GM12878 (cell line): ENCODE results near the gene VPS13C. TPM values are rescaled to one million over a fixed set of nuclear protein-coding genes. Genes with fewer than 3 reads are reported as not detected.

Experiments
- ATAC-seq: fragments of 200-7000 bp; cut with Tn5 transposase; 3 replicates; pipeline ENCODE4 v1.9.1; 2020; ENCODE audit warnings: mild to moderate bottlenecking, moderate library complexity
- BruUV-seq: library from RNA; stranded (reverse); fragments of 400-500 nt; replicated peaks from 2 replicates; lab custom pipeline; 2021; lab: Mats Ljungman, UMichigan
- CTCF ChIA-PET: fragments of 300-600 bp; sonication (Branson Sonifier 250); formaldehyde crosslinking; extraction: SDS; loops from one replicate; lab custom pipeline; 2021; ENCODE audit warnings: inconsistent platforms; lab: Yijun Ruan, JAX
- POLR2A ChIA-PET: fragments of 350-600 bp; formaldehyde crosslinking; extraction: SDS; loops from one replicate; lab custom pipeline; 2021; ENCODE audit warnings: inconsistent platforms; lab: Charles Lee
- RAD21 ChIA-PET: fragments of 300-600 bp; sonication (Branson Sonifier 250); formaldehyde crosslinking; loops from one replicate; lab custom pipeline; 2023; ENCODE audit warnings: antibody characterized with exemption; ENCODE audit not compliant: unreplicated experiment; lab: Charles Lee
- SMC1A ChIA-PET: fragments of 300-600 bp; sonication (Branson Sonifier 250); formaldehyde crosslinking; loops from one replicate; lab custom pipeline; 2023; ENCODE audit not compliant: unreplicated experiment, uncharacterized antibody; lab: Charles Lee
- DNase-seq: peaks from one replicate; pipeline ENCODE4 v3.0.0-alpha.2; 2011; ENCODE audit warnings: low read depth, low spot score
- FAIRE-seq: peaks from 3 replicates; lab custom pipeline; 2011; peaks lifted over from hg19 to GRCh38; lab: Jason Lieb, UNC
- H2AFZ ChIP-seq: 2 replicates; pipeline ENCODE4 v1.6.0; 2011; ENCODE audit warnings: low read depth, low read length, control low read depth; ENCODE audit not compliant: control insufficient read depth
- H3K27ac ChIP-seq: 2 replicates; pipeline ENCODE4 v1.5.1; 2011; ENCODE audit warnings: control low read depth; ENCODE audit not compliant: control insufficient read depth, insufficient read depth
- H3K27me3 ChIP-seq, 2 experiments: replicated peaks in 1 of 2; 2 replicates each; pipeline versions ENCODE4 v1.6.0 to v1.6.1; 2011; ENCODE audit warnings: low read length in 1 of 2; ENCODE audit not compliant: control insufficient read depth in 2 of 2, insufficient read depth in 2 of 2
- H3K36me3 ChIP-seq, 2 experiments: 2 replicates each; pipeline ENCODE4 v1.5.1; 2011; ENCODE audit warnings: low read length in 1 of 2; ENCODE audit not compliant: control insufficient read depth in 2 of 2, insufficient read depth in 2 of 2
- H3K4me1 ChIP-seq: 2 replicates; pipeline ENCODE4 v1.6.1; 2011; ENCODE audit warnings: mild to moderate bottlenecking, low read length, moderate library complexity, mixed read lengths; ENCODE audit not compliant: control insufficient read depth, insufficient read depth
- H3K4me2 ChIP-seq: 2 replicates; pipeline ENCODE4 v1.6.0; 2011; ENCODE audit warnings: control low read depth; ENCODE audit not compliant: control insufficient read depth, insufficient read depth
- H3K4me3 ChIP-seq: fragments of 200-600 bp; sonication (generic); 2 replicates; pipeline ENCODE4 v1.5.1; 2016
- H3K79me2 ChIP-seq: 2 replicates; pipeline ENCODE4 v1.6.0; 2011; ENCODE audit warnings: low read length; ENCODE audit not compliant: control insufficient read depth, insufficient read depth
- H3K9ac ChIP-seq: 2 replicates; pipeline ENCODE4 v1.8.0; 2011; ENCODE audit warnings: low read length, control low read depth, mixed read lengths; ENCODE audit not compliant: control insufficient read depth, insufficient read depth
- H3K9me3 ChIP-seq: replicated peaks from 3 replicates; pipeline ENCODE4 v1.5.1; 2011; ENCODE audit warnings: mild to moderate bottlenecking, low read length; ENCODE audit not compliant: control insufficient read depth, insufficient read depth
- H4K20me1 ChIP-seq: 2 replicates; pipeline ENCODE4 v1.6.0; 2011; ENCODE audit not compliant: control insufficient read depth, insufficient read depth
- NFYB ChIP-seq: IDR thresholded peaks from 2 replicates; pipeline ENCODE4 v1.6.1; 2011; ENCODE audit warnings: low read depth, mild to moderate bottlenecking, low read length, improper control_type of control experiment, moderate library complexity; ENCODE audit not compliant: insufficient read depth
- WGBS: methylation state at CpG from one replicate; pipeline ENCODE4 v1.1.6; 2016; ENCODE audit warnings: low lambda C conversion rate; ENCODE audit not compliant: insufficient replicate concordance, insufficient coverage; ENCODE audit errors: missing lambda C conversion rate; 5-methylcytosine and 5-hydroxymethylcytosine counted together
- in situ Hi-C: fragments of 300-500 bp; cut with MboI; formaldehyde crosslinking; loops from 9 replicates; pipeline ENCODE4 v1.14.3; 2018; ENCODE audit warnings: mixed read lengths
- intact Hi-C: fragments of 100-400 bp; cut with micrococcal nuclease; formaldehyde crosslinking; loops from one replicate; pipeline ENCODE4 v1.14.2; 2022; ENCODE audit not compliant: unreplicated experiment
- polyA plus RNA-seq, 11 experiments: library from polyadenylated mRNA; depleted of rRNA in 4 of 11; unstranded in 6 of 11; stranded (reverse) in 5 of 11; fragments of >200 nt; fragmentation: Nextera tagmentation in 4 of 11; fragmentation: Illumina TruSeq in 1 of 11; extraction: Ambion mirVana in 4 of 11; extraction: Trizol in 1 of 11; gene quantifications; 1 replicate in 1 of 11; 2 replicates in 10 of 11; pipeline versions ENCODE4 v1.2.1 to v1.2.3, GENCODE V29; 2011 to 2016; ENCODE audit warnings: inconsistent platforms in 2 of 11, missing spikeins in 2 of 11, low read depth in 1 of 11
- total RNA-seq, 4 experiments: library from RNA; depleted of rRNA in 3 of 4; stranded (reverse); fragments of >200 nt in 3 of 4; fragmentation: Illumina TruSeq in 1 of 4; extraction: Trizol in 1 of 4; gene quantifications; 2 replicates each; pipeline versions ENCODE4 v1.2.1 to v1.2.3, GENCODE V29; 2013 to 2021
- TF ChIP-seq, protein P1 (sequence below): fragments of 450-650 bp; IDR thresholded peaks from 2 replicates; pipeline ENCODE4 v1.6.1; 2016; ENCODE audit warnings: mild to moderate bottlenecking, moderate library complexity, borderline replicate concordance

The VPS13C gene
- total and polyA plus RNA-seq, 10 of the 15 experiments (the other 5 are each of a cell fraction or from before 2014, with no cell fraction given), result 9.3 to 53.1 (median 31.8) TPM

DNA sequence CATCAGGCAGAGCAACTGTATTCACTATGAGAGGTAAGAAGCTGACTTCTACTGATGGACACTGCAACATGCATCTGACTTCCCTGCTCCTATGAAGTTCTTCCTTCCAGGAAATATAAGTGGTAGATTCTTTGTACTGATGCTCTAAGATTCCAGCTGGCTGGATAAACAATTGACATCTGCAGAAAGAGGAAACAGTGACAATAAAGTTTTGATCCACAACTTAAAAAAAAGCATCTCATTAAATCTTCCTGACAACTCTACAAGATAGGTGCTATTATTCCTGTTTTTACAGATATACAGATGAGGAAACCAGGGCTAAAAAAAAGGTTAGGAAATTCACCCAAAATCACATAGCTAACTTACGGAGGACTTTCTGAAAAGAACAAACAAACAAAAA lies 142.8 kb downstream of the VPS13C start:
- Histone ChIP-seq H3K9me3 (no peaks in the 10 kb centered on the region), H3K27ac (no peak overlapping the region), H3K79me2 (no peaks in the 10 kb centered on the region), H3K27me3 (no peaks in the 10 kb centered on the region), H3K4me3 (no peak overlapping the region), H3K36me3 (peaks cover 1 to 24% of the 10 kb centered on the region in 2 experiments), H2AFZ (no peak overlapping the region), H3K4me1 (no peaks in the 10 kb centered on the region), H3K4me2 (no peak overlapping the region), H4K20me1 (no peaks in the 10 kb centered on the region), H3K9ac (no peak overlapping the region)
- ATAC-seq (no peak), FAIRE-seq (no peak), DNase-seq (no peak)
- ChIA-PET POLR2A (interaction anchor here (1.0 kb wide), 1 partner anchor 143 kb away, joined by 7 read pairs; the partner anchor contains the start of gene VPS13C), RAD21 (no interaction called here), SMC1A (no interaction called here), CTCF (interaction anchor here (1.6 kb wide), 1 partner anchor 83 kb away, joined by 3 read pairs; no protein-coding TSS in a partner anchor)
- no TSS peak for BruUV-seq
- intact Hi-C loops (no loop called here), in situ Hi-C loops (no loop called here)
- TF ChIP-seq, protein P1, sequence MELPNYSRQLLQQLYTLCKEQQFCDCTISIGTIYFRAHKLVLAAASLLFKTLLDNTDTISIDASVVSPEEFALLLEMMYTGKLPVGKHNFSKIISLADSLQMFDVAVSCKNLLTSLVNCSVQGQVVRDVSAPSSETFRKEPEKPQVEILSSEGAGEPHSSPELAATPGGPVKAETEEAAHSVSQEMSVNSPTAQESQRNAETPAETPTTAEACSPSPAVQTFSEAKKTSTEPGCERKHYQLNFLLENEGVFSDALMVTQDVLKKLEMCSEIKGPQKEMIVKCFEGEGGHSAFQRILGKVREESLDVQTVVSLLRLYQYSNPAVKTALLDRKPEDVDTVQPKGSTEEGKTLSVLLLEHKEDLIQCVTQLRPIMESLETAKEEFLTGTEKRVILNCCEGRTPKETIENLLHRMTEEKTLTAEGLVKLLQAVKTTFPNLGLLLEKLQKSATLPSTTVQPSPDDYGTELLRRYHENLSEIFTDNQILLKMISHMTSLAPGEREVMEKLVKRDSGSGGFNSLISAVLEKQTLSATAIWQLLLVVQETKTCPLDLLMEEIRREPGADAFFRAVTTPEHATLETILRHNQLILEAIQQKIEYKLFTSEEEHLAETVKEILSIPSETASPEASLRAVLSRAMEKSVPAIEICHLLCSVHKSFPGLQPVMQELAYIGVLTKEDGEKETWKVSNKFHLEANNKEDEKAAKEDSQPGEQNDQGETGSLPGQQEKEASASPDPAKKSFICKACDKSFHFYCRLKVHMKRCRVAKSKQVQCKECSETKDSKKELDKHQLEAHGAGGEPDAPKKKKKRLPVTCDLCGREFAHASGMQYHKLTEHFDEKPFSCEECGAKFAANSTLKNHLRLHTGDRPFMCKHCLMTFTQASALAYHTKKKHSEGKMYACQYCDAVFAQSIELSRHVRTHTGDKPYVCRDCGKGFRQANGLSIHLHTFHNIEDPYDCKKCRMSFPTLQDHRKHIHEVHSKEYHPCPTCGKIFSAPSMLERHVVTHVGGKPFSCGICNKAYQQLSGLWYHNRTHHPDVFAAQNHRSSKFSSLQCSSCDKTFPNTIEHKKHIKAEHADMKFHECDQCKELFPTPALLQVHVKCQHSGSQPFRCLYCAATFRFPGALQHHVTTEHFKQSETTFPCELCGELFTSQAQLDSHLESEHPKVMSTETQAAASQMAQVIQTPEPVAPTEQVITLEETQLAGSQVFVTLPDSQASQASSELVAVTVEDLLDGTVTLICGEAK, result peak; percentile 59
- TF ChIP-seq NFYB, result no peak
- WGBS, result 100% methylated on average over 1 of the region's 1 CpG
